ENCODE results near the gene CDK5R2.

DNA sequence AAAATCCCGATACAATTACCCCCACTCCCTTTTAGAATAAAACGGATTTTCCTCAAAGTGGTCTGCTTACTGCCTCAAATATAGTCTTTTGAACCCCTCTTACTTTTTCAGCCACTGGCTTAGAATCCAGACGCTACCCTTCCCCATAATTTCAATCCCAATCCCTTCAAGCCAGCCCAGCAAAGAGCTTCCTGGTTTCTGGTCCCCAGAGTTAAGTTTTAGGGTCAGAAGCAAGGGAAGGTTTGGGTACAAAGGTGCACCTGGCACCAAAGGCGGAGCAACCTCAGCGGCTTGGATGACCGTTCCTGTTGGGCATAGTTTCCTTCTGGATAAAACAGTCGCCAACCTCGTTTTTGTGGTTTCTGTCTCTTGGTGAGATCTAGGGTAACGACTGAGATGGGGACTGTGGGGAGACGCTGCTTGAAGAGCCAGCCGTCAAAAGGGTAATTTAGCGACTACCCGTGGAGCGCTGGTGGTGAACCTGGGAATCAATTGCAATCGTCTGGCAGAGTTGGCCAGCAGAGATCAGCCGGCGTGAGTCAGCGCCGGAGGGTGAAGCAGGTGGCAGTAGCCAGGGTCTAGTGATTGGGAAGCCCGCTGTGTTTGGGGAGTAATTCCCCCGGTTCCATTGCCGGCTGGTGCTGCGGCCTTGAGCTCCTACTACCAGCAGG lies 23.9 kb downstream of the CDK5R2 start:
- TF ChIP-seq, protein P1, sequence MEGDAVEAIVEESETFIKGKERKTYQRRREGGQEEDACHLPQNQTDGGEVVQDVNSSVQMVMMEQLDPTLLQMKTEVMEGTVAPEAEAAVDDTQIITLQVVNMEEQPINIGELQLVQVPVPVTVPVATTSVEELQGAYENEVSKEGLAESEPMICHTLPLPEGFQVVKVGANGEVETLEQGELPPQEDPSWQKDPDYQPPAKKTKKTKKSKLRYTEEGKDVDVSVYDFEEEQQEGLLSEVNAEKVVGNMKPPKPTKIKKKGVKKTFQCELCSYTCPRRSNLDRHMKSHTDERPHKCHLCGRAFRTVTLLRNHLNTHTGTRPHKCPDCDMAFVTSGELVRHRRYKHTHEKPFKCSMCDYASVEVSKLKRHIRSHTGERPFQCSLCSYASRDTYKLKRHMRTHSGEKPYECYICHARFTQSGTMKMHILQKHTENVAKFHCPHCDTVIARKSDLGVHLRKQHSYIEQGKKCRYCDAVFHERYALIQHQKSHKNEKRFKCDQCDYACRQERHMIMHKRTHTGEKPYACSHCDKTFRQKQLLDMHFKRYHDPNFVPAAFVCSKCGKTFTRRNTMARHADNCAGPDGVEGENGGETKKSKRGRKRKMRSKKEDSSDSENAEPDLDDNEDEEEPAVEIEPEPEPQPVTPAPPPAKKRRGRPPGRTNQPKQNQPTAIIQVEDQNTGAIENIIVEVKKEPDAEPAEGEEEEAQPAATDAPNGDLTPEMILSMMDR (IDR thresholded peaks at IDR 0.05; ENCODE audit: borderline replicate concordance, extremely low read depth, low read length, poor library complexity, severe bottlenecking) = no peak
- TF ChIP-seq EZH2 (IDR thresholded peaks at IDR 0.05; ENCODE audit: borderline replicate concordance, low read depth, low read length, severe bottlenecking) = no peak
